B cell (primary cell): ENCODE data around the gene KLHDC7A. TPM values are rescaled to one million over a fixed set of nuclear protein-coding genes. Genes with fewer than 3 reads are reported as not detected.

ENCODE experiments used
- ATAC-seq: fragments of 200-7000 bp; cut with Tn5 transposase; one replicate; pipeline ENCODE4 v1.10.0; 2021; ENCODE audit warnings: low read depth, mild to moderate bottlenecking, moderate number of reproducible peaks, moderate library complexity
- CTCF ChIA-PET: fragments of 350-600 bp; sonication (Branson Sonifier 250); formaldehyde crosslinking; loops from one replicate; lab custom pipeline; 2021; ENCODE audit warnings: antibody characterized with exemption, inconsistent platforms; lab: Charles Lee
- POLR2A ChIA-PET: fragments of 350-600 bp; sonication (Branson Sonifier 250); formaldehyde crosslinking; loops from one replicate; lab custom pipeline; 2021; ENCODE audit warnings: antibody characterized with exemption; lab: Charles Lee
- DNase-seq: peaks from one replicate; pipeline ENCODE4 v3.0.0; 2013
- H2AFZ ChIP-seq: 2 replicates; pipeline ENCODE4 v1.6.1; 2012; ENCODE audit warnings: mild to moderate bottlenecking, low read depth, low read length; ENCODE audit not compliant: insufficient read depth, poor library complexity, severe bottlenecking
- H3K27ac ChIP-seq, 2 donors: 1 replicate in 1 of 2; 2 replicates in 1 of 2; pipeline ENCODE4 v1.5.1; 2012 to 2013; ENCODE audit warnings: low read length in 2 of 2, mild to moderate bottlenecking in 2 of 2, moderate library complexity in 1 of 2
- H3K27me3 ChIP-seq, 4 experiments: fragments of 200-600 bp in 1 of 4; sonication (generic) in 1 of 4; replicated peaks in 1 of 4; 1 replicate in 2 of 4; 2 replicates in 2 of 4; pipeline versions ENCODE4 v1.6.1 to v1.7.0; 2013 to 2016; ENCODE audit warnings: low read length in 3 of 4, mild to moderate bottlenecking in 2 of 4, mixed read lengths in 1 of 4, moderate library complexity in 1 of 4; ENCODE audit not compliant: insufficient read depth in 4 of 4, control insufficient read depth in 3 of 4; ENCODE audit errors: control extremely low read depth in 1 of 4
- H3K36me3 ChIP-seq, 2 experiments: replicated peaks in 1 of 2; 1 replicate in 1 of 2; 2 replicates in 1 of 2; pipeline versions ENCODE4 v1.6.1 to v1.7.1; 2013; ENCODE audit warnings: low read length in 1 of 2; ENCODE audit not compliant: insufficient read depth in 2 of 2, control insufficient read depth in 1 of 2; ENCODE audit errors: control extremely low read depth in 1 of 2, extremely low read depth in 1 of 2
- H3K4me1 ChIP-seq, 2 donors: fragments of 200-600 bp in 1 of 2; sonication (generic) in 1 of 2; 1 replicate in 1 of 2; 2 replicates in 1 of 2; pipeline versions ENCODE4 v1.5.1 to v1.6.1; 2013 to 2017; ENCODE audit warnings: low read length in 2 of 2; ENCODE audit not compliant: control insufficient read depth in 2 of 2, insufficient read depth in 2 of 2
- H3K4me2 ChIP-seq: replicated peaks from 2 replicates; pipeline ENCODE3; 2012; ENCODE audit warnings: mild to moderate bottlenecking, low read depth, low read length; ENCODE audit not compliant: poor library complexity, severe bottlenecking
- H3K4me3 ChIP-seq, 5 experiments: fragments of 200-600 bp in 1 of 5; sonication (generic) in 1 of 5; 1 replicate in 3 of 5; 2 replicates in 2 of 5; pipeline versions ENCODE4 v1.5.1 to v1.7.0; 2011 to 2016; ENCODE audit warnings: low read length in 4 of 5, mild to moderate bottlenecking in 4 of 5, low read depth in 2 of 5, control low read depth in 1 of 5, moderate library complexity in 1 of 5; ENCODE audit not compliant: insufficient read depth in 1 of 5; ENCODE audit errors: control extremely low read depth in 1 of 5, extremely low read depth in 1 of 5
- H3K79me2 ChIP-seq: fragments of 200-600 bp; sonication (generic); one replicate; pipeline ENCODE4 v1.6.0; 2016; ENCODE audit warnings: low read length; ENCODE audit not compliant: control insufficient read depth, insufficient read depth
- H3K9ac ChIP-seq: fragments of 200-600 bp; sonication (generic); 2 replicates; pipeline ENCODE4 v1.6.1; 2017; ENCODE audit warnings: mild to moderate bottlenecking, low read length, moderate library complexity
- H3K9me3 ChIP-seq, 3 donors: one replicate each; pipeline versions ENCODE4 v1.6.1 to v1.7.1; 2013; ENCODE audit warnings: low read length in 2 of 3; ENCODE audit not compliant: control insufficient read depth in 2 of 3, insufficient read depth in 1 of 3; ENCODE audit errors: control extremely low read depth in 1 of 3
- H4K20me1 ChIP-seq: 2 replicates; pipeline ENCODE4 v1.6.0; 2012; ENCODE audit warnings: mild to moderate bottlenecking, low read length; ENCODE audit not compliant: insufficient read depth, control insufficient read depth, poor library complexity, severe bottlenecking
- H3K27ac Mint-ChIP-seq: one replicate; pipeline ENCODE4 v1.8.0; 2021; ENCODE audit warnings: mixed read lengths
- H3K27me3 Mint-ChIP-seq: one replicate; pipeline ENCODE4 v1.8.0; 2021; ENCODE audit warnings: mixed read lengths
- H3K4me1 Mint-ChIP-seq: one replicate; pipeline ENCODE4 v1.8.0; 2021; ENCODE audit warnings: mixed read lengths
- H3K4me3 Mint-ChIP-seq: one replicate; pipeline ENCODE4 v1.8.0; 2021; ENCODE audit warnings: mixed read lengths
- H3K9me3 Mint-ChIP-seq: one replicate; pipeline ENCODE4 v1.8.0; 2022; ENCODE audit warnings: mixed read lengths; ENCODE audit not compliant: insufficient read depth
- CTCF ChIP-seq: fragments of 200-600 bp; IDR thresholded peaks from one replicate; pipeline ENCODE4 v1.8.0; 2022; ENCODE audit warnings: antibody characterized with exemption, mild to moderate bottlenecking
- EZH2 ChIP-seq: IDR thresholded peaks from 2 replicates; pipeline ENCODE4 v1.6.1; 2012; ENCODE audit warnings: borderline replicate concordance, low read depth, mild to moderate bottlenecking, moderate library complexity, low read length; ENCODE audit not compliant: insufficient read depth, poor library complexity, severe bottlenecking
- WGBS: methylation state at CpG from one replicate; pipeline ENCODE4 v1.1.5; 2013; ENCODE audit warnings: missing lambda C conversion rate; ENCODE audit not compliant: insufficient coverage; 5-methylcytosine and 5-hydroxymethylcytosine counted together
- intact Hi-C: fragments of 100-400 bp; cut with micrococcal nuclease; formaldehyde crosslinking; loops from one replicate; pipeline ENCODE4 v1.10.0; 2022
- polyA plus RNA-seq: library from polyadenylated mRNA; depleted of rRNA; stranded (reverse); fragments of >200 nt; gene quantifications from 2 replicates; pipeline ENCODE4 v1.2.3, GENCODE V29; 2012
- total RNA-seq, 2 donors: library from RNA; stranded (reverse); fragments of 120-200 nt in 1 of 2; gene quantifications; 1 replicate in 1 of 2; 2 replicates in 1 of 2; pipeline versions ENCODE4 v1.2.3 to v1.2.4, GENCODE V29; 2013 to 2022

KLHDC7A gene
- total and polyA plus RNA-seq, 2 donors (not counting 1 experiment from before 2014, with no cell fraction given), result not detected

- Histone ChIP-seq H3K4me3 (no peak overlapping the region), H3K4me1 (peaks cover 0 to 5% of the 10 kb centered on the region in 2 donors), H3K27me3 (peaks cover 0 to 6% (median 2%) of the 10 kb centered on the region in 4 experiments), H4K20me1 (no peaks in the 10 kb centered on the region), H3K36me3 (no peaks in the 10 kb centered on the region), H3K9me3 (peaks cover 0 to 9% (median 0%) of the 10 kb centered on the region in 3 donors), H3K4me2 (no peak overlapping the region), H3K79me2 (no peaks in the 10 kb centered on the region), H2AFZ (no peak overlapping the region), H3K9ac (no peak overlapping the region), H3K27ac (no peak overlapping the region)
- intact Hi-C loops, result no loop called here
- no peaks in the 10 kb centered on the region for H3K4me1 Mint-ChIP-seq
- no peak overlapping the region for H3K27ac Mint-ChIP-seq
- POLR2A ChIA-PET, result no interaction called here
- ATAC-seq, result no peak
- H3K9me3 Mint-ChIP-seq, result no peaks in the 10 kb centered on the region
- no peak for TF ChIP-seq EZH2
- no peak for TF ChIP-seq CTCF
- whole genome bisulfite sequencing, result 100% methylated on average over 3 of the region's 4 CpGs
- peaks cover 19% of the 10 kb centered on the region for H3K27me3 Mint-ChIP-seq
- no peak for DNase-seq
- no peak overlapping the region for H3K4me3 Mint-ChIP-seq
- CTCF ChIA-PET, result no interaction called here
These were observed 4.5 kb downstream of the KLHDC7A start for GRCh38 chr1:18485227-18485626.

GRCh38 chr1:18486195-18486594, 5.5 kb downstream of the KLHDC7A start:
- H3K4me3 Mint-ChIP-seq, result no peak overlapping the region
- H3K4me2 ChIP-seq, result no peak overlapping the region
- WGBS, result 42% methylated on average over 4 of the region's 7 CpGs
- no peak overlapping the region for H3K4me3 ChIP-seq
- no peak for TF ChIP-seq CTCF
- peaks cover 19% of the 10 kb centered on the region for H3K27me3 Mint-ChIP-seq
- peaks cover 0 to 11% (median 0%) of the 10 kb centered on the region in 3 donors for H3K9me3 ChIP-seq
- DNase-seq (no peak), ATAC-seq (no peak)
- H3K27me3 ChIP-seq, result peaks cover 0 to 6% (median 2%) of the 10 kb centered on the region in 4 experiments
- no peak overlapping the region for H3K27ac Mint-ChIP-seq
- no peaks in the 10 kb centered on the region for H3K36me3 ChIP-seq
- H3K79me2 ChIP-seq, result no peaks in the 10 kb centered on the region
- H4K20me1 ChIP-seq, result no peaks in the 10 kb centered on the region
- ChIA-PET CTCF (no interaction called here), POLR2A (no interaction called here)
- no peak overlapping the region for H3K9ac ChIP-seq
- H3K27ac ChIP-seq, result no peak overlapping the region
- H3K4me1 Mint-ChIP-seq, result peaks cover 3% of the 10 kb centered on the region
- H2AFZ ChIP-seq, result no peak overlapping the region
- H3K4me1 ChIP-seq, result peaks cover 0 to 9% of the 10 kb centered on the region in 2 donors
- no peaks in the 10 kb centered on the region for H3K9me3 Mint-ChIP-seq
- intact Hi-C loops, result no loop called here
